HG03108 (cell line): Measurements from ENCODE around the gene NT5M.
"Not testable (repeated sequence)": the region's sequence is repeated elsewhere in the genome, so short reads cannot be mapped to it uniquely, and the experiment has no call there.

Experiments used
- ATAC-seq: cut with Tn5 transposase; IDR thresholded peaks from one replicate; pipeline ENCODE4 v1.9.1; 2021; ENCODE audit warnings: moderate library complexity; ENCODE audit not compliant: unreplicated experiment

NT5M gene

DNA sequence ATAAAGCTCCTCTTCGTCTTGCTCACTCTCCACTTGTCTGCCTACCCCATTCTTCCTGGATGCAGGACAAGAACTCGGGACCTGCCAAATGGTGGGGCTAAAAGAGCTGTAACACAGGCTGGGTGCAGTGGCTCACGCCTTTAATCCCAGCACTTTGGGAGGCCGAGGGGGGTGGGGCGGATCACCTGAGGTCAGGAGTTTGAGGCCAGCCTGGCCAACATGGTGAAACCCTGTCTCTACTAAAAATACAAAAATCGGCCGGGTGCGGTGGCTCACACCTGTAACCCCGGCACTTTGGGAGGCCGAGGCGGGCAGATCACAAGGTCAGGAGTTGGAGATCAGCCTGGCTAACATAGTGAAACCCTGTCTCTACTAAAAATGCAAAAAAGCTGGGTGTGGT is 1.5 kb upstream of the NT5M start:
- ATAC-seq = not testable (repeated sequence)

DNA sequence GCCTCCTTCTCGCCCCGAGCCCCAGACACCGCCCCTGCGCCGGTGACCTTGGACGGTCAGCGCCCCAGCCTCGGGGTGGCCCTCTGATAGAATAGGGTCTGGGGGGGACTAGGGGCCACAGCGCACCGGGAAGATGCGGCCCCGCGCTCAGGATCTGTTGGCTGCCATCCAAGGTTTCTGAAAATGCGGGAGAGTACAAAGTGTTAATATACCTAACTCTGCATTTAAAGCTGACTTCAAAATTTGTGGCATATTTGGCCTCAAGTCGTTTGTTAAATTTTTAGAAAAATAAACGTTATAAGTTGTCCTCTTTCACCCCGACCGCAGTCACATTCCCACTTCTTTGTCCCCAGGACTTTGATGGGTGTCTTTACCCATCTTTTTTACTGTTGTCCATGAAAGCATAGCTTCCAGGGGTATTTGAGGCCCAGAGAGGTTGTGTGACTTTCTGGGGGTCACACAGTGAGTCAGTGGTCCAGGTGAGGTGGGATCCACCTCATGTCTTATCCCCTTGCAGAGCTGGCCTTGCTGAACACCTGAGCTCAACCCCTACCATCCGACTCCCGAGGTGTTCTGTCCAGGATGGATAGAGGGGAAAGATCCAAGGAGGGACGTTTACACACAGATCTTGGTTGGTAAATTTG is 796 bp downstream of the NT5M start:
- no peak for ATAC-seq

DNA sequence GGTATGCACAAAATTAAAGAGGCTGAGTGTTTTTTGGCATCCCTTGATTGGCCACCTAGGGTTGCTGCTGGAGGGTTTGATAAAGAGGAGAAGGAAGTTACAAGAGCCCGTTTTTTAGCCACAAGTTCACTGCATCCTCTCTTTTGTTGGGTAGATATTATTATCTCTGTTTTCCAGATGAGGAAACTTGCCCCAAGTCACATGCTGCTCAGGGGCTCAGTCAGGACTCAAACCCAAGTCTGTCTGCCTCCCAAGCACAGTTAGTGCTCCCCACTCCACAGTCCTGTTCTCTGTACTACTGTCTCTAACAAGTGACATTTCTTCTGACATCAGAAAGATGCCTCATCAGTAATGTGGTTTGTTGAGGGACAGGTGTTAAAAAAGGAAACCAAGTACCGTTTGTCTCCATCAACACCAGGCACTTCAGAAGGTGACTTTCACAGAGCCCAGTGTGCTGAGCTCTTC is 1.4 kb downstream of the NT5M start:
- ATAC-seq = no peak

DNA sequence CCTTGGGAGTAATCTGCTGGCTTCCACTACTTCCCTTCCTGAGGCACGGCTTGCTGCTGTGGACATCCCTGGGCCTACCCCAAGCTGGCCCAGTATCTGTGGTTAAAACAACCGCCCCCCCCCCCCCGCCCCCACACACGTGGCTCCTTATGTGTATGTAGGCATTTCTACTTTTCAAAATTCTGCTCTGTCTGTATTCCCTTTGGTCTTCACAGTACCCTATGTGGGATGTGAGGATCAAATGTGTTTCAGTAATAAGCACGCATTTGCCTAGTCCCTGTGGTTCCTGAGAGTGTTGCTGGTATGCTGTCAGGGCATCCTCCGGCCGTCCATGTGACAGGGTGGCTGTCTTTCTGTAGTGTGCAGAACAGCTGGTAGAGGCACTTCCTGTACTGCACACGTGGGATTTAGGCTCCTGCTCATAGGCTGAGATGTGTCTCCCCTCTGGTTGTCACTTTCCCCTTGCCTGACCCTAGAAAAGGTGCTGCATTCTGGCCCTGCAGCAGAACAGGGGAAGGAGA is 2.2 kb downstream of the NT5M start:
- ATAC-seq = peak; percentile 65

DNA sequence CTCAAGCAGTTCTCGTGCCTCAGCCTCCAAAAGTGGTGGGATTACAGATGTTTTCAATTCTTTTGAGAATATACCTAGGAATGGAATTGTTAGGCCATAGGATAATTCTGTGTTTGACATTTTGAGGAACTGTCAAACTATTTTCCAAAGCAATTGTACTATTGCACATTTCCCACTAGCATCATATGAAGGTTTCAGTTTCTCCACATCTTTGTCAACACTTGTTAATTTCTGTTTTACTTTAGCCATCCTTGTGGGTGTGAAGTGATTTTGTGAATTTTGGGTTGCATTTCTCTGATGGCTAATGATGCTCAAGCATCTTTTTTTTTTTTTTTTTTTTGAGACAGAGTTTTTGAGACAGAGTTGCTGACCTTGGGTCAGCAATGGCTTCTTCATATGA is 6.2 kb downstream of the NT5M start:
- no peak for ATAC-seq

DNA sequence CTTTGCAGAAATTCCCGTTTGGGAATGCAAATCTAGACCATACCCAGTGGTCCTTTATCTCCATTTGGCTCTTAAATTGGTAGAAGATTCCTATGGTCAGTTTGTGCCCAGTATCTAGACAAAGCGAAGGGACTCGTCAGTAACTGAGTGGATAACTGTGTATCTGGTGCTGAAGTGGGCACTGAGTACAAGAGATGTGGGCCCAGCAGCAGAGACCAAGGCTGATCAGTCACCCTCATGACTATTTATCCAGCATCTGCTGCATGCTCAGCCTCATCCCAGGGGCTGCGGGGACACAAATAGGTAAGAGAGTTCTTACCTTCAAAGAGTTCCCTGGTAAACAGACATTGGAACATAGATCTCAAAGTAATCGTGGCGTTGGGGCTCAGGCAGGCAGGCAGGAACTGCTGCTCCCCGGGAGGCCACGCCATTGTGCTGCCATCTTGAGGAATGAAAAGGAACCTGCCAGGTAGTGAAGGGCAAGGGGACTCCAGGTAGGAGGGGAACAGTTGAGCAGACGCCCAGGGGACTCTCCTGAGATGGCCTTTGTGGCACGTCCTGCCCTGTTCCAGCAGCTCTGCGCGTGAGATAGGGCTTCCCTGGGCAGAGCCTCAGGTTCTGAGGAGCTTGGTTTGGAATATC is 10.3 kb downstream of the NT5M start:
- ATAC-seq = no peak

DNA sequence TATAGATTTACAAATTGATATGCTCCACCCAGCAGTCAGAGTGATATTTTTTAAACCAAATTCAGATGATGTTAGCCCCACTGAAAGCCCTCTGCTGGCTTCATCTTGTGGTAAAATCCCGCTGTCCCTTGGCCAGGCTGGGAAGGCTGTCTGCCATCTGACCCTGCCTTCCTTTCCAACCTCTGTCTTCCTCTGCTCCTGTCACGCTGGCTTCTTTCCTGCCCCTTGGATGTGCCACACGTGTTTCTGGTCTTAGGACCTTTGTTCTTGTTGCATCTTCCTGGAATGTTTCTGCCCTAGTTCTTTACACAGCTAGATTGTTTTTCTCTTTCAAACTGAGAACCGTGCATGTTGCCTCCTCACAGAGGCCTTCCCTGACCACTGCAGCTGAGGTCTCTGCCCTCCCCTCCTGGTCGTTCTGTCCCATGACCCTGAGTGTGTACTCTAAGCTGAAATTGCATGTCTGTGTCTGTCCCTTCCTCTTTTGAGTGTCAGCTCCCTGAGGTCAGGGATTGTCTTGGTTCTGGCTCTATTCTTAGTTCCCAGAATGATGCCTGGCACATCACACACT is 11.4 kb downstream of the NT5M start:
- no peak for ATAC-seq

DNA sequence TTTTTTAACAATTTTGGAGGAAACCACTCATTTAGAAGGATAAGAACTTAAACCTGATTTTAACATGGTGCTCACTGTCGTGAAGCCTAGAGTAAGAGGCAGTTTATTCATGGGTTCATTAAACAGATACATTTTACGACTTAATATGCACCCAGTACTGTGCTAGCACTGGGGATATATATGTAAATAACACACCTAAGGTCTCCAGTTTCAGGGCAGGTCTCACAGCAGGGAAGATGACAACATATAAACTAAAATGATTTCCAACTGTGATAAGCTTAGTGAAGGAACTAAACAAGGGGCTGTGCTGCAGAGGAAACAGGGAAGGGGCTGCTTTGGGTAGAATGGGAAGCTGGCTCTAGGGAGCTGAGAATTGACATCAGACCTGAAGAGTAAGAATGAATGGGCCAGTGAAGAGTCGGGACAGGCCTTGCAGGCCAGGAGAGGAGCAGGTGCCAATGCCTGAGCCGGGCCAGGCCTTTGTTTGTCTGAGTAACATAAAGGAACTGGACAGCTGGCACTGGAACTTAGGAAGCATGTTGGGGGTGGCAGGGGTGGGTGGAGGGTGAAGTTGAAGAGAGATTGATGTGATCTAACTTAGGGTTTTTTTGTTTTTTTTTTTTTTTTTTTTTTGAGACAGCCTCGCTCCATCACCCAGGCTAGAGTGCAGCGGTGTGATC is 12.1 kb downstream of the NT5M start:
- ATAC-seq = no peak

DNA sequence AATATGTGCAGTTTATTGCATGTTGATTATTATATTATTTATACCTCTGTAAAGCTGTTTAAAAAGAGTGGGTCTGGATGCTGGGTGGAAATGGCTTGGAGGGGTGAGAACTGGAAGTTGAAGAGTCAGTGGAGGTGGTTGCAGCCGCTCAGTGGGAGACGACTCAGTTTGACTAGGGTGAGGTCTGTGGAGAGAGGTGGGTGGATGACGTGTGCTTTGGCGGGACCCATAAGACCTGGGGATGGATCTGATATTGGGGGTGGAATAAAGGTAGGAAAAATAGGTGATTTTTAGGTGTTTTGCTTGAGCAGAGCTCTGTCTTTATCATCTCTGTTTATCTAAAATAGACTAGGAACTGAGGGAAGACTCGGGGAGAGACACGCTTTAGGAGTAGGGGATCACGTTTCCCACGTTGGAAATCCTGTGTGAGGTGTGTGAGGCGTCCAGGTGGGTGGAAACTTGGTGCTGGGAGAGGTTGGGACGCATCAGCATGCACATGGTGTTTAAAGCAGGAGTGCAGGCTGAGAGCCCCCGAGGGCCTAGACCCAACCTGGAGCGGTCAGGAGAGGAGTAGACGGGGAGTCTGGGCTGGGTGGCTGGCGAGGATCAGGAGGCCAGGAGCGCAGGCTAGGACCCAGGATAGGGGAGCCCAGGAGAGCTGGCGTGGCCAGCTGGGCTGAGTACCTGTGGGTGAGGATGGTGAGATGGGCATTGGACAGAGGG is 17.2 kb downstream of the NT5M start:
- ATAC-seq = no peak

DNA sequence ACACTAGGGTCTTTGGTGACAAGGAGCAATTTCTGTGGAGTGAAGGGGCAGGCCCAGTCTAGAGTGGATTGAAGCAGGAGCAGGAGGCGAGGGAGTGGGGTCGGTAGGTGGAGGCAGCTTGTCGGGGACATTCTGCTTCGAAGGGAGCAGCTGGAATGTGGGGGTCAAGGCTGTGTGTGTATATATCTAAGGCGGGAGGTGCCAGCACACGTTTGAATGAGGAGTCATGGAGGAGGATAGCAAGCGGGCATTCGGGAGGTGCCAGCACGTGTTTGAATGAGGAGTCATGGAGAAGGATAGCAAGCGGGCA is 17.7 kb downstream of the NT5M start:
- ATAC-seq = no peak

DNA sequence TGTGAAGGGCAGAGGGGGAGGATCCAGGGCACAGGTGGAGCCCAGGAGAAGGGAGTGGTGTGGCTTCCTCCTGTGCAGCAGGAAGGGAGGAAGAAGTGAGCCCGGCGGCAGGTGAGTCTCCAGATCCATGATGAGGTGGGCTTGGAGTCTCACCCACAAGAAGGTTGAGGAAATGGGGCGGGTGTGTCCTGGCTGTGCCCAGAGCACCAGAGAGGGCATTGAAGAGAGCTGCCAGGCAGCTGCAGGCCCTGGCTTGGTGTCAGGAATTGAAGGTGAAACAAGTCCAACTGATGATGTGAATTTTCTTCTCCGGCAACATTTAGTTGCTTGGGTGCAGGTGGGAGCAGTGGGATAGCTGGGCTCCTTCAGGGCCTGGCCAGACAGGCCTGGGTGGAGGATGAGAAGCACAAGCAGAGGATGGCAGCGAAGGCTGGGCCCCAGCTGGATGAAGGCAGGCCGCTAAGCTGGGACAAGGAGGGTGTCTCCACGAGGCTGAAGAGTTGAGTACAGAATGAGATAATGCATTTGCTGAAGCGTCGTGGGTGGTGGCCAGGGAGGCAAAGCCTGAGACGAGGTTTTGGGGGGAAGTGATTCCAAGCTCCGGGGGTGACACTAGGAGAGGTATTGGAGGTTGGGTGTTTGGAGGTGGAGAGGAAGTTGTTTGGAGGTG is 18.3 kb downstream of the NT5M start:
- ATAC-seq = no peak

DNA sequence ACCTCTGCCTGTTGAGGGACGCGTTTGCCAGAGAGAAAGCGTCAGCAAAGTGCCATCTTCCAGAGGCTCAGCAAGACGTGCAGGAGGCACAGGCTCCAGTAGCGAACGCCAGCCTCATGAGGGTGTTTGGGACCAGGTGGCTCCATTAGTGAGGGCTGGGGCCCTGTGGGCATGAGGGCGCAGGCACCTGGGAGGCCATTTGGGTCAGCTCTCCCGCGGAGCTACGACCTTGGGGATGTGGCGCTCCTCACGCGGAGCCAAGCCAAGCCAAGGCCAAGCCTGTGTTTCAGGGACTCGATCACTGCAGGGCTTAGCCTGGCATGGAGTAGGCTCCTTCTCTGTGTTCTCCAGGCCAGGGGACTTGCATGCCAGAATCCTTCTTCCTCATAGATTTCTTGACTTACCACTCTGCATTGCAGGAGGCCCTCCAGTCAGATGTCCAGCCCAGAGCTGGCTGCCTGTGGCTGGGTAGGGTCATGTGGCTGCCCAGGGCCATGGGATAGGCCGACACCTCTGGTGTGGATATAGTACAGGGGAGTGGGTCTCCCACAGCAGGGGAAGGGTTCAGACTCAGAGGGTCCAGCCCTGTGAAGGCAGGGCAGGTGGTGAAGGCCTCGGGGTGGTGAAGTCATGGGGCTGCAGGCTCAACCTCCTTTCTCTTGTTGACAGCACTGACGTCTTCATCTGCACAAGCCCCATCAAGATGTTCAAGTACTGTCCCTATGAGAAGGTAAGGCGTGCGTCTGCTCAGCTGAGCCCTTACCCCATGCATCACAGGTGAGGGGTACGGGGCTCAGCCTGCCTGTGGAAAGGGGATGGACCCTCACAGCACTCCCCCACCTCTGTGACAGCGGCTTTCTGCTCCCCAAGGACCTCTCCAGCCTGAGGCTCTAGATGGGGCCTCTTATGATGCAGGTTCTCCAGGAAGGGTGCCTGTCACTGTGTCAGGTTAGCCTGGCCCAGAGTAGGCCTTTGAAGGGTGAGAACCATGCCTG is 19.6 kb downstream of the NT5M start:
- ATAC-seq = no peak

DNA sequence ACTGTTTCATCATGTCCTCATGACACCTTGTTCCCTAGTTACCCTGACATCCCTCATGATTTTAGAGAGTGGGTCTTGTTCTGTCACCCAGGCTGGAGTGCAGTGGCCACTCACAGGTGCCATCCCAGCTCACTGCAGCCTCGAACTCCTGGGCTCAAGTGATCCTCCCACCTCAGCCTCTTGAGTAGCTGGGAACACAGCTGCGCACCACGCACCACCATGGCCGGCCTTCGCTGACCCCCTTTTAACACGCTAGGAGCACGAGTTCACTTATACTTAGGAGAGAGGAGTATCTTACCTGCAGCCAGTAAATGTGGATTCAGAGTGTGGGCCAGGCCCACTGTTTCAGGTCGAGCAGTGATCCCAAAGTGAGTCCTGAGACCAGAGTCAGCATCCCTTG is 21.4 kb downstream of the NT5M start:
- ATAC-seq = no peak

DNA sequence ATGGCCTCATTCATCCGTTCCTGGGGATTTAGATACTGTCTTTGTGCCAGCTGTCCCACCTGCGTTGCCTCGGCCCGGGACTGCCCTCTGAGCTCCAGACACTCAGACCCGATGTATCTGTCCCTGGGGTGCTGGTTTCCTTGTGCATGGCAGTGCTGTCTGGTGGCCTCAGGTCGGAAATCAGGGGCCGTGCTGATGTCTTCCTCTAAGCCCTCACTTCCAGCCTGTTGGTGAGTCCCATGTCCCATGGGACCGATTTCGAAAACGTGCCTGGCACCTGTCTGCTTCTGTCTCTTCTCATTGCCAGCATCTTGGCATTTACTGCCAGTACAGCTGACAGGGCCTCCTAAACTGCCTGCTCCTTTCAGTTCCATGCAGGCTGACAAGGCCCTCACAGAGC is 22.1 kb downstream of the NT5M start:
- no peak for ATAC-seq

DNA sequence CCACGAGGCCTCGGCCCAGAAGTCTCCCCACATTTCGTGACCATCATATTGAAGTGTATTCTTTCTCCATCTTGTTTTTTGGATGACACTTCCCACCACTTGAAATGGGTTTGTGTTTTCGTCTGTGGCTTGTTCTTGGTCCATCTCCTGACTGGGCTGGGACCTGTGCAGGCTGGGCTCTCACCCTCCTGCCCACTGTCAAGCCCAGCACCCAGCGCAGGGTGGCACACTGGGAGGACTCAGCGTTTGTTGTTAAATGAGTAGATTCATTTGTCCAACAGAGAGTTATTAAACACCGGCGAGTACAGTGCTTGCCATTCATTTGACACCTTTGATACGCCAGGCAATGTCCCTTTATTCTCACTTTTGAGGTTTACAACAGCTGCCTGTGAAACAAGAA is 22.6 kb downstream of the NT5M start:
- ATAC-seq = no peak

DNA sequence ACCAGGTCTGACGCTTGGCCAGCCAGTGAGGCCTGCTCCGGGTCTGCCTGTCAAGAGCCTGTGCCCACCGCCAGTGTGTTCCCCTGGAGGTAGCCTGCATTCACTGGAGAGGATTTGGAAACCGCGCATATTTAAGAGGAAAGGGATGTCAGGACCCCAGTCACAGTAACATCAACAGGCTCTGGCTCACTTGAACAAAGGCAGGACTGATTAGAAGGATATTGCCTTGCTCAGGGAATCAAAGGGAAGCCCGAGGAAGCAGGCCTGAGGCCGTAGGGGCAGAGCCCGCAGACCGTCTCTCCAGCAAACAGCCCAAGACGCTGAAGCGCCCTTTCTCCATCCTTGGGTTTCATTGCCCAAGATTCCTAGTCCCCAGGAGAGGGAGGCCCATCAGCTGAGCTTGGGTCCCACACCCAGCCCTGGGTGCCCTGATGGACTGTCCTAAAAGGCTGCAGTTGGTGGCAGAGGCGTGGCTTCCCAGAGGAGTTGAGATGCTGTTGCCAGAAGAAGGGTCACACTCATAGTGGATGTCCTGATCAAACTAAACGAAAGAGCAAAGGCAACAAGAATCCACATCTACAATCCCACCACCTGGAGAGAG is 23.2 kb downstream of the NT5M start:
- no peak for ATAC-seq

DNA sequence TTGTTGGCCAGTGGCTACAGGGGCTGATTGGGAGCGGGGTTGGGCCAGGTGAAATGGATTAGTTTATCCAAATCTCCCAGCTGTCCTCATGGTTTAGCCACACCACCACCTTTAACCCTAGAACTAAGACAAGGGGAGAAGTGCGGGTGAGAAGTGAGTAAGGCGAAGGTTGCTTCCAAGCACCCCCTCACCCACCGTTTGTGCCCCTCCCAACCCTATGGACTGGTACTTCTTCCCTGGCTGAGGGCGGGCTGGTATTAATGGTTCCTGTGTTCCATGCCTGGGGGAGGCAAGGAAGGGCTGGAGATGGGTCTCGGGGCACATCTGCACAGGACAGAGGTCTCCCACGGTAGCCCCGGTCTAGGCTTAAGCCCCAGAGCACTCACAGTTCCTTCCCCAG is 25.1 kb downstream of the NT5M start:
- no peak for ATAC-seq

DNA sequence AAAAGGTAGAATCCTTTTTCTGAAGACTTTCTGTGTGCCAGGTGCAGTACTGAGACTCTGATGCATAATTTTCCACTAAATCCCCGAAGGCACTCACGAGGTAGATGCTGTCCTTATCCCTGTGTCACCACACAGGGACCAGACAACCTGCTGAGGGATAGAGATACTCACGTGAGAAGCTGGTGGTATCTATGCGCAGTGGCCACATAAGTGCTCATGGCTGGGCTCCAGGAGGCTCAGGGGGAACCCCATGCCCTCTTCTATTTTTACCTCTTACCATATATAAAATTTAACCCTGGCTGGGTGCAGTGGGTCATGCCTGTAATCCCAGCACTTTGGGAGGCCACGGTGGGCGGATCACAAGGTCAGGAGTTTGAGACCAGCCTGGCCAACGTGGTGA is 38.3 kb downstream of the NT5M start:
- ATAC-seq = no peak

DNA sequence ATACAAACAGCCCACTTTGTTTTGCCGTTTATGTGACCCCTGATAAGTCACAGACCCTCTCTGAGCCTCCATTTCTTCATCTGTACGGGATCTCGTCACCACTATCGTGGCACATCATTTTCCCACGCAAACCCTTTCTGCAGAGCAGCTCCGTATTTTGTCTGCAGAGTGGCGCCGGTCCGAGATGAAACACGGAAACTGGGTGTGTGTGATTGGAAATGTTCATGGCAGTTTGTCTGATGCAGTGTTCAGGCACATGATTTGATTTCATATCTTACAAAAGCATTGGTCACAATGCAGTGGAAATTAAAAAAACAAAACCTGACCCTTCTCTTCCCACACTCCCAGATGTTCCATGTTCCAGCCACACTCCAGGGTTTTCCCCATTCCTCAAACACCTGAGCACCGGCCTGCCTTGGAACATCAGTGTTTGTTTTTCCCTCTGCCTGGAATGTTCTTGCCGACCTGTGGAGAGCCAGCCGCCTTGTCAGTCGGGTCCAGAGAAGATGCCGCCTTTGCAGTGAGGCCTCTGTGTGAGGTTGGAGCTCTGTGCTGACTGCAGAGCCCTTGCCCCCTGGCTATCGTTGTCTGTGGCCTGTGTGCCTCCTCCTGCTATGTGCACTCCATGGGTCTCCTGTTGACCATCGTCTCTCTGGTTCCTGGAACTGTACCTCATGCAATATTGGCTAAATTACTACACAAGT is 39.2 kb downstream of the NT5M start:
- no peak for ATAC-seq
